AG09309 (cell line): Measurements from ENCODE around the gene COA1.
"Not testable (repeated sequence)": the region's sequence is repeated elsewhere in the genome, so short reads cannot be mapped to it uniquely, and the experiment has no call there.

Experiments
- DNase-seq: peaks from one replicate; pipeline ENCODE4 v3.0.0-alpha.2; 2010; ENCODE audit warnings: low read depth
- H3K4me3 ChIP-seq: 2 replicates; pipeline ENCODE4 v1.5.1; 2011; ENCODE audit warnings: mild to moderate bottlenecking, low read depth, low read length, moderate library complexity; ENCODE audit not compliant: control insufficient read depth
- CTCF ChIP-seq: IDR thresholded peaks from 2 replicates; pipeline ENCODE4 v1.5.1; 2011; ENCODE audit warnings: mild to moderate bottlenecking, low read depth, low read length, inconsistent platforms; ENCODE audit not compliant: insufficient read depth, control insufficient read depth; ENCODE audit errors: missing control alignments

Gene COA1

GRCh38 chr7:43600056-43600455, 129.3 kb downstream of the COA1 start:
- DNase-seq = no peak

GRCh38 chr7:43596426-43596825, 132.9 kb downstream of the COA1 start:
- DNase-seq, H3K4me3 ChIP-seq: not testable (repeated sequence)

More at GRCh38 chr7:43600056-43600455, 129.3 kb downstream of the COA1 start:
- TF ChIP-seq CTCF = no peak
- H3K4me3 ChIP-seq = no peak overlapping the region

GRCh38 chr7:43594020-43594419, 135.3 kb downstream of the COA1 start:
- no peak for TF ChIP-seq CTCF
- no peak overlapping the region for H3K4me3 ChIP-seq
- DNase-seq = no peak

- H3K4me3 ChIP-seq = no peak overlapping the region
- DNase-seq = no peak
- TF ChIP-seq CTCF = no peak
Measured at GRCh38 chr7:43593010-43593409, 136.3 kb downstream of the COA1 start.

GRCh38 chr7:43592326-43592725, 137.0 kb downstream of the COA1 start:
- no peak for DNase-seq
- no peak for TF ChIP-seq CTCF
- no peak overlapping the region for H3K4me3 ChIP-seq

GRCh38 chr7:43591558-43592180, 137.7 kb downstream of the COA1 start:
- no peak for TF ChIP-seq CTCF
- no peak for DNase-seq

GRCh38 chr7:43590862-43591557, 138.3 kb downstream of the COA1 start:
- no peak for DNase-seq
- no peak for TF ChIP-seq CTCF
- no peak overlapping the region for H3K4me3 ChIP-seq

More at GRCh38 chr7:43591558-43592180, 137.7 kb downstream of the COA1 start:
- no peak overlapping the region for H3K4me3 ChIP-seq
